KOPT-K1 (cell line): ENCODE results near the gene RNU6-1.

ENCODE experiments used
- H3K27ac ChIP-seq: fragments of 200-600 bp; sonication (generic); 2 replicates; pipeline ENCODE4 v1.5.1; 2016; ENCODE audit warnings: antibody characterized with exemption, mild to moderate bottlenecking, low read depth, low read length; ENCODE audit not compliant: poor library complexity, severe bottlenecking
- H3K36me3 ChIP-seq: fragments of 200-600 bp; sonication (generic); 2 replicates; pipeline ENCODE4 v1.5.1; 2017; ENCODE audit warnings: antibody characterized with exemption, mild to moderate bottlenecking, low read length, moderate library complexity; ENCODE audit not compliant: insufficient read depth
- H3K9me3 ChIP-seq: fragments of 200-600 bp; sonication (generic); 2 replicates; pipeline ENCODE4 v1.5.1; 2017; ENCODE audit warnings: antibody characterized with exemption, low read length, mild to moderate bottlenecking; ENCODE audit not compliant: insufficient read depth, poor library complexity, severe bottlenecking

RNU6-1 gene

GRCh38 chr15:67843571-67844387, 3.9 kb upstream of the RNU6-1 start:
- Histone ChIP-seq H3K9me3 (no peaks in the 10 kb centered on the region), H3K27ac (no peak overlapping the region), H3K36me3 (no peaks in the 10 kb centered on the region)

- Histone ChIP-seq H3K27ac (no peak overlapping the region), H3K36me3 (no peaks in the 10 kb centered on the region), H3K9me3 (no peaks in the 10 kb centered on the region)
Observed at GRCh38 chr15:67843092-67843501, 3.3 kb upstream of the RNU6-1 start.

GRCh38 chr15:67841513-67841762, 1.6 kb upstream of the RNU6-1 start:
- peak overlapping the region; percentile 93 for H3K27ac ChIP-seq
- H3K36me3 ChIP-seq, result no peaks in the 10 kb centered on the region
- no peaks in the 10 kb centered on the region for H3K9me3 ChIP-seq

GRCh38 chr15:67840749-67841512, 1.1 kb upstream of the RNU6-1 start:
- Histone ChIP-seq H3K36me3 (no peaks in the 10 kb centered on the region), H3K27ac (peak overlapping the region; percentile 93), H3K9me3 (no peaks in the 10 kb centered on the region)

GRCh38 chr15:67839499-67839928, 331 bp downstream of the RNU6-1 start:
- no peaks in the 10 kb centered on the region for H3K9me3 ChIP-seq
- peak overlapping the region; percentile 93 for H3K27ac ChIP-seq
- H3K36me3 ChIP-seq, result no peaks in the 10 kb centered on the region

- Histone ChIP-seq H3K27ac (peak overlapping the region; percentile 93), H3K36me3 (no peaks in the 10 kb centered on the region), H3K9me3 (no peaks in the 10 kb centered on the region)
Observed at GRCh38 chr15:67838789-67839332, 984 bp downstream of the RNU6-1 start.

GRCh38 chr15:67836955-67837354, 2.9 kb downstream of the RNU6-1 start:
- Histone ChIP-seq H3K9me3 (no peaks in the 10 kb centered on the region), H3K27ac (no peak overlapping the region)

GRCh38 chr15:67836477-67836876, 3.4 kb downstream of the RNU6-1 start:
- Histone ChIP-seq H3K36me3 (no peaks in the 10 kb centered on the region), H3K9me3 (no peaks in the 10 kb centered on the region), H3K27ac (no peak overlapping the region)

More at GRCh38 chr15:67836955-67837354, 2.9 kb downstream of the RNU6-1 start:
- no peaks in the 10 kb centered on the region for H3K36me3 ChIP-seq

GRCh38 chr15:67836134-67836455, 3.8 kb downstream of the RNU6-1 start:
- Histone ChIP-seq H3K9me3 (no peaks in the 10 kb centered on the region), H3K36me3 (no peaks in the 10 kb centered on the region), H3K27ac (peak overlapping the region; percentile 36)

GRCh38 chr15:67835297-67836133, 4.3 kb downstream of the RNU6-1 start:
- H3K27ac ChIP-seq, result peak overlapping the region; percentile 36
- no peaks in the 10 kb centered on the region for H3K9me3 ChIP-seq
- H3K36me3 ChIP-seq, result no peaks in the 10 kb centered on the region

GRCh38 chr15:67834581-67835296, 5.1 kb downstream of the RNU6-1 start:
- no peaks in the 10 kb centered on the region for H3K36me3 ChIP-seq
- H3K9me3 ChIP-seq, result no peaks in the 10 kb centered on the region
- H3K27ac ChIP-seq, result no peak overlapping the region

- Histone ChIP-seq H3K9me3 (peaks cover under 1% of the 10 kb centered on the region), H3K36me3 (no peaks in the 10 kb centered on the region), H3K27ac (no peak overlapping the region)
Observed at GRCh38 chr15:67833710-67834511, 5.9 kb downstream of the RNU6-1 start.

- no peaks in the 10 kb centered on the region for H3K36me3 ChIP-seq
- H3K27ac ChIP-seq, result no peak overlapping the region
- H3K9me3 ChIP-seq, result peaks cover 9% of the 10 kb centered on the region
Observed at GRCh38 chr15:67832897-67833709, 6.7 kb downstream of the RNU6-1 start.
